Measurements from ENCODE around the gene TNS2. TPM values are rescaled to one million over a fixed set of nuclear protein-coding genes. Genes with fewer than 3 reads are reported as not detected.
"Not testable (repeated sequence)": the region's sequence is repeated elsewhere in the genome, so short reads cannot be mapped to it uniquely, and the experiment has no call there.

TNS2 gene
- polyA plus RNA-seq, 1 experiment = 73.9 TPM

DNA sequence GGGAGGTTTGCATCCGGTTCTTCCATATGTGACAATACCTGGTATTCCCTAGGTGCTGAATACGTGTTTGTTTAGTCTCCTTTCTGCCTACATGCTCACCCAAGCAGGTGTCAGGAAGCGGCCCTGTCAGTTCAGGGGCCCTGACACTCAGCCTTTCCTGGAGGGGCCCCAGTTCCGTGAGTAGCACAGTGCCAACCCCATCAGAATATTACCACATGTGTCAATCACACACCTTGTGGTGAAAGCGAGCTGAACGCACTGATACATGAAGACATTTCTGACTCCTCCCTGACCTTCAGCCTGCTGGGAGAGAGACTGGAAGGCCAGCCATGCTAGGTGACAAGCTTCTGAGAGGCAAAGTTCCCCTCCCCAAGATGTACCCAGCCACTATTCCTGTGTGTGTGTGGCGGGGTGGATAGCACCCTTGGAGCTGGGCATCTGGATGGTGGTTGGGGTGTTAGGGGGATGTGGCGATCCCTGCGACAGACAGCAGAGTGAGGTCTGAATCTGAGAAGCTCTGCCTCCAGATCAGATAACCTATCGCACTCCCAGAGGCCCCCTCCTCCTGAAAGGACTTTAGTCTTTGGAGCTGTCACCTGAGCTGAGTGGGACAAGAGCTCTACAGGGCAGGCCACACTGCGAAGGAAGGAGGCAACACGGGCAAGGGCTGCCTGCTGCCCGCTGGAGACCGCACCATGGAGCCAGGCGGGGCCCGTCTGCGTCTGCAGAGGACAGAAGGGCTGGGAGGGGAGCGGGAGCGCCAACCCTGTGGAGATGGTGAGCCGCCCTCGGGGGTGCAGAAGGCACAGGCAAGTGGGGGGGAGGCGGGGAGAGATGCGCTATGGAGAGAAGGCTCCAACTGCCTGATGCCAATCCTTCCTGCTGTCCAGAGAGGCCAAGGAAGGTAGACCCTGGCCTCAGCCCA lies 53.3 kb downstream of the TNS2 start, which contains the start of gene SOAT2:
Gene SOAT2, plus strand, starts transcription at position 604 of the 925 bp plus-strand sequence. Its CDS starts 92 bp downstream, at position 696.
- no peak for DNase-seq (ENCODE audit: low read depth)
- CTCF ChIA-PET = interaction anchor here (0.8 to 15.7 kb wide), 9 partner anchors 11 to 219 kb away, joined by 3 to 416 read pairs (median 3); no protein-coding TSS in a partner anchor
- no peaks in the 10 kb centered on the region for H3K27me3 ChIP-seq (ENCODE audit: control insufficient read depth, insufficient read depth, low read length)
- TF ChIP-seq, protein P1, sequence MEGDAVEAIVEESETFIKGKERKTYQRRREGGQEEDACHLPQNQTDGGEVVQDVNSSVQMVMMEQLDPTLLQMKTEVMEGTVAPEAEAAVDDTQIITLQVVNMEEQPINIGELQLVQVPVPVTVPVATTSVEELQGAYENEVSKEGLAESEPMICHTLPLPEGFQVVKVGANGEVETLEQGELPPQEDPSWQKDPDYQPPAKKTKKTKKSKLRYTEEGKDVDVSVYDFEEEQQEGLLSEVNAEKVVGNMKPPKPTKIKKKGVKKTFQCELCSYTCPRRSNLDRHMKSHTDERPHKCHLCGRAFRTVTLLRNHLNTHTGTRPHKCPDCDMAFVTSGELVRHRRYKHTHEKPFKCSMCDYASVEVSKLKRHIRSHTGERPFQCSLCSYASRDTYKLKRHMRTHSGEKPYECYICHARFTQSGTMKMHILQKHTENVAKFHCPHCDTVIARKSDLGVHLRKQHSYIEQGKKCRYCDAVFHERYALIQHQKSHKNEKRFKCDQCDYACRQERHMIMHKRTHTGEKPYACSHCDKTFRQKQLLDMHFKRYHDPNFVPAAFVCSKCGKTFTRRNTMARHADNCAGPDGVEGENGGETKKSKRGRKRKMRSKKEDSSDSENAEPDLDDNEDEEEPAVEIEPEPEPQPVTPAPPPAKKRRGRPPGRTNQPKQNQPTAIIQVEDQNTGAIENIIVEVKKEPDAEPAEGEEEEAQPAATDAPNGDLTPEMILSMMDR (IDR thresholded peaks at IDR 0.05; ENCODE audit: insufficient read depth, low read depth, low read length) = no peak
- no peak within 1 kb of the TSS for H3K4me3 ChIP-seq (ENCODE audit: low read depth, low read length)
- peaks cover 8% of the 10 kb centered on the region for H3K36me3 ChIP-seq (ENCODE audit: control insufficient read depth, insufficient read depth, low read length)
- POLR2A ChIA-PET = no interaction called here

DNA sequence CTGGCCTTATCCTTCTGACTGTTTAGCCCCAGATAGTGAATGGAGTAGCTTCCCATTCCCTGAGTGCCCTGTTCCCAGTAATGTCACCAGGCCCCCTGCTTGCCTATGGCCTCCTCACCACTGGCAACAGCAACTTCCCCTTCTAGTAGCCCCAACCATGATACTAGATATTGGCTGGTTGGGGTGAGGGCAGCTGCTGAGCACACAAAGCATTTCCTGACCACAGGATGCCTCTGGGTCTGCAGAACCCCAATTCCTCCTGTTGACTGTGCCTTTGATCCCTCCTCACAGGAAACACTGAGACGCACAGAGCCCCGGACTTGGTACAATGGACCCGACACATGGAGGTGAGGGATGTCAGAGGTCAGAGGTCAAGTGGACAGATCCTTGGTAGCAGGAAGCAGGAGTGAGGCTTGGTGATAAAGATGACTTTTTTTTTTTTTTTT lies 54.0 kb downstream of the TNS2 start:
- Histone ChIP-seq H3K27me3 (ENCODE audit: control insufficient read depth, insufficient read depth, low read length) (no peaks in the 10 kb centered on the region), H3K36me3 (ENCODE audit: control insufficient read depth, insufficient read depth, low read length) (peaks cover 8% of the 10 kb centered on the region), H3K4me3 (ENCODE audit: low read depth, low read length) (no peak overlapping the region)
- ChIA-PET CTCF (interaction anchor here (0.8 to 15.7 kb wide), 8 partner anchors 10 to 193 kb away, joined by 3 to 416 read pairs (median 4); no protein-coding TSS in a partner anchor), POLR2A (no interaction called here)
- DNase-seq (ENCODE audit: low read depth) = no peak
- TF ChIP-seq, protein P1 (IDR thresholded peaks at IDR 0.05; ENCODE audit: insufficient read depth, low read depth, low read length) = no peak

DNA sequence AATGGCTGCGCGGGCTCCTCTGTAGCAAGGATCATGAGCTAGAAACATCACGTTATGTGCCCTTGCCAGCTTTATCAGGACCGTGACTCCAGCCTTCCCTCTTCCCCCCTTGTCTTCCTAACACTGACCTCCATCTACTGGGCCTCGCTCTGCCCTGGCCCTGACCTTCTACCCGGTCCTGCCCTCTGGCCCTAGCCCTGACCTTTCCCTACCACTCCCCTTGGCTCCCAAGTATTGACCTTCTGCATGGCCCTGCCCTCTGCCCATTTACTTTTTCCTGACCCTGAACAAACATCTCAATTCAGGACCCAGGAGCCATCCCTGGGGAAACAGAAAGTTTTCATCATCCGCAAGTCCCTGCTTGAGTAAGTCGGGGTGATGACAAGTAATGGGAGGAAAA lies 55.4 kb downstream of the TNS2 start:
- TF ChIP-seq, protein P1 (IDR thresholded peaks at IDR 0.05; ENCODE audit: insufficient read depth, low read depth, low read length) = no peak
- peaks cover 8% of the 10 kb centered on the region for H3K36me3 ChIP-seq (ENCODE audit: control insufficient read depth, insufficient read depth, low read length)
- ChIA-PET POLR2A (no interaction called here), CTCF (interaction anchor here (1.2 to 15.7 kb wide), 4 partner anchors 11 to 54 kb away, joined by 3 to 416 read pairs (median 4); no protein-coding TSS in a partner anchor)
- no peaks in the 10 kb centered on the region for H3K27me3 ChIP-seq (ENCODE audit: control insufficient read depth, insufficient read depth, low read length)
- H3K4me3 ChIP-seq (ENCODE audit: low read depth, low read length) = no peak overlapping the region
- DNase-seq (ENCODE audit: low read depth) = no peak

GRCh38 chr12:53105712-53106439 lies 56.0 kb downstream of the TNS2 start:
- Histone ChIP-seq H3K36me3 (ENCODE audit: control insufficient read depth, insufficient read depth, low read length) (peaks cover 4% of the 10 kb centered on the region), H3K27me3 (ENCODE audit: control insufficient read depth, insufficient read depth, low read length) (no peaks in the 10 kb centered on the region), H3K4me3 (ENCODE audit: low read depth, low read length) (no peak overlapping the region)
- TF ChIP-seq, protein P1 (IDR thresholded peaks at IDR 0.05; ENCODE audit: insufficient read depth, low read depth, low read length) = no peak
- ChIA-PET POLR2A (no interaction called here), CTCF (interaction anchor here (1.7 to 1.8 kb wide), 2 partner anchors 40 to 54 kb away, joined by 3 to 4 read pairs; no protein-coding TSS in a partner anchor)
- DNase-seq (ENCODE audit: low read depth) = no peak

DNA sequence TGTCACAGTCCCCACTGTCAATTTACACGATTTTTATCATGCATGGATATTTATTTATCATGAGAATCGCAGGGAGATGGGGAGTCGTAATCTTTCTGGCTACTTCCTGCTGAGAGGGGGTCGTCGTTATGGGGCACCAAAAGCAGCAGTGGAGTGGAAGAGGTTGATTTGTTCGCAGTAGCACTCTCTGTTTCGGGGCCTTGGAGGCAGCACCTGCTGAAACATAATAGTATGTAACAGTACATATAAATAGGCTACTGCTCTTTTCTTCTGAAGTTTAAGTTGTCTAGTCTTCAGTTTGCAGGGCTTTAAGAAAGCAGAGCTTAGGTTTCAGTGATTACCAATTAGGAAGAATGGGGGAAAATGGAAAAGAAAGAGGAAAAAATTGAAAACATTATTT lies 57.3 kb downstream of the TNS2 start:
- TF ChIP-seq, protein P1 (IDR thresholded peaks at IDR 0.05; ENCODE audit: insufficient read depth, low read depth, low read length) = no peak
- no peak for DNase-seq (ENCODE audit: low read depth)
- Histone ChIP-seq H3K27me3 (ENCODE audit: control insufficient read depth, insufficient read depth, low read length) (no peaks in the 10 kb centered on the region), H3K4me3 (ENCODE audit: low read depth, low read length) (no peak overlapping the region), H3K36me3 (ENCODE audit: control insufficient read depth, insufficient read depth, low read length) (peaks cover 2% of the 10 kb centered on the region; the same call in 1 of the 2 replicates)
- POLR2A ChIA-PET = no interaction called here
- CTCF ChIA-PET = no interaction called here

DNA sequence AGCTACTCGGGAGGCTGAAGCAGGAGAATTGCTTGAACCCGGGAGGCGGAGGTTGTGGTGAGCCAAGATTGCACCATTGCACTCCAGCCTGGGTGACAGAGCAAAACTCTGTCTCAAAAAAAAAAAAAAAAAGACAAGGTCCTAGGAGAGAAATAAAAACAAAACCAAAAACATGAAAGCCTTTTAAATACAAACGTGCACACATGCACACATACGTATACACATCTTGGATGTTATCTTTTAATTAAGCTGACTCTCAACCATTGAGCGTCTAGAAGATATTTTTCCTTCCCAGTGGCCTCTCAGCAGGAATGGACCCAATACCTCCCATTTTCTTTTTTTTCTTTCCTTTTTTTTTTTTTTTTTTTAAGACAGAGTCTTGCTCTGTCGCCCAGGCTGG lies 62.6 kb downstream of the TNS2 start:
- H3K27me3 ChIP-seq (ENCODE audit: control insufficient read depth, insufficient read depth, low read length); H3K36me3 ChIP-seq (ENCODE audit: control insufficient read depth, insufficient read depth, low read length); H3K4me3 ChIP-seq (ENCODE audit: low read depth, low read length); POLR2A ChIA-PET; DNase-seq (ENCODE audit: low read depth): not testable (repeated sequence)
- CTCF ChIA-PET = interaction anchor here (0.8 to 1.4 kb wide), 2 partner anchors 12 to 14 kb away, joined by 3 to 5 read pairs; no protein-coding TSS in a partner anchor
